ENCODE measurements around the gene JAG1.

GRCh38 chr20:10642856-10643559, 30.8 kb downstream of the JAG1 start:
- TF ChIP-seq CTCF (conservative IDR thresholded peaks at IDR 0.05; ENCODE audit: low read depth, low read length) (no peak), EZH2phosphoT487 (IDR thresholded peaks at IDR 0.05; ENCODE audit: borderline replicate concordance, low read length) (no peak), EZH2 (IDR thresholded peaks at IDR 0.05; ENCODE audit: low read length, unreplicated experiment) (no peak)

Measured in PC-3 (cell line).